ENCODE data around the gene MATCAP1.

GRCh38 chr16:67209565-67209964 lies 25.8 kb upstream of the MATCAP1 start:
- TF ChIP-seq CTCF (IDR thresholded peaks at IDR 0.05), result no peak
- no peak for TF ChIP-seq POLR2A (IDR thresholded peaks at IDR 0.05)
